Measurements from ENCODE around the gene ZPR1.

The ZPR1 gene

GRCh38 chr11:116833491-116833815 is 45.6 kb upstream of the ZPR1 start:
- no peak for TF ChIP-seq CTCF (IDR thresholded peaks at IDR 0.05; ENCODE audit: low read depth, low read length)
- no peak overlapping the region for H3K4me3 ChIP-seq (replicated peaks in 1 of 2; ENCODE audit: low read depth in 2 of 2, low read length in 2 of 2)
- no peak for DNase-seq (ENCODE audit: low read depth in 2 of 2)

- no peak for DNase-seq (ENCODE audit: low read depth in 2 of 2)
- H3K4me3 ChIP-seq (replicated peaks in 1 of 2; ENCODE audit: low read depth in 2 of 2, low read length in 2 of 2): no peak overlapping the region
Observed at GRCh38 chr11:116832350-116833290, 44.8 kb upstream of the ZPR1 start.

GRCh38 chr11:116831790-116832349 is 44.0 kb upstream of the ZPR1 start:
- H3K4me3 ChIP-seq (replicated peaks in 1 of 2; ENCODE audit: low read depth in 2 of 2, low read length in 2 of 2): no peak overlapping the region
- TF ChIP-seq CTCF (IDR thresholded peaks at IDR 0.05; ENCODE audit: low read depth, low read length): no peak
- no peak for DNase-seq (ENCODE audit: low read depth in 2 of 2)

More at GRCh38 chr11:116832350-116833290, 44.8 kb upstream of the ZPR1 start:
- no peak for TF ChIP-seq CTCF (IDR thresholded peaks at IDR 0.05; ENCODE audit: low read depth, low read length)

GRCh38 chr11:116830184-116830912 is 42.5 kb upstream of the ZPR1 start:
- no peak for TF ChIP-seq CTCF (IDR thresholded peaks at IDR 0.05; ENCODE audit: low read depth, low read length)
- no peak for DNase-seq (ENCODE audit: low read depth in 2 of 2)
- H3K4me3 ChIP-seq (replicated peaks in 1 of 2; ENCODE audit: low read depth in 2 of 2, low read length in 2 of 2): no peak overlapping the region

GRCh38 chr11:116829525-116830183 is 41.8 kb upstream of the ZPR1 start, which contains the start of gene APOC3:
Gene APOC3 (plus strand): TSS chr11:116829907. CDS start chr11:116830583, 676 bp downstream.
- peak; percentile 67 to 75 for DNase-seq (ENCODE audit: low read depth in 2 of 2)
- H3K4me3 ChIP-seq (replicated peaks in 1 of 2; ENCODE audit: low read depth in 2 of 2, low read length in 2 of 2): no peak within 1 kb of the TSS
- TF ChIP-seq CTCF (IDR thresholded peaks at IDR 0.05; ENCODE audit: low read depth, low read length): no peak
